HG03108 (cell line): Measurements from ENCODE around the gene ZNF285.
"Not testable (repeated sequence)": the region's sequence is repeated elsewhere in the genome, so short reads cannot be mapped to it uniquely, and the experiment has no call there.

Experiments used
- ATAC-seq: cut with Tn5 transposase; IDR thresholded peaks from one replicate; pipeline ENCODE4 v1.9.1; 2021; ENCODE audit warnings: moderate library complexity; ENCODE audit not compliant: unreplicated experiment

ZNF285 gene

DNA sequence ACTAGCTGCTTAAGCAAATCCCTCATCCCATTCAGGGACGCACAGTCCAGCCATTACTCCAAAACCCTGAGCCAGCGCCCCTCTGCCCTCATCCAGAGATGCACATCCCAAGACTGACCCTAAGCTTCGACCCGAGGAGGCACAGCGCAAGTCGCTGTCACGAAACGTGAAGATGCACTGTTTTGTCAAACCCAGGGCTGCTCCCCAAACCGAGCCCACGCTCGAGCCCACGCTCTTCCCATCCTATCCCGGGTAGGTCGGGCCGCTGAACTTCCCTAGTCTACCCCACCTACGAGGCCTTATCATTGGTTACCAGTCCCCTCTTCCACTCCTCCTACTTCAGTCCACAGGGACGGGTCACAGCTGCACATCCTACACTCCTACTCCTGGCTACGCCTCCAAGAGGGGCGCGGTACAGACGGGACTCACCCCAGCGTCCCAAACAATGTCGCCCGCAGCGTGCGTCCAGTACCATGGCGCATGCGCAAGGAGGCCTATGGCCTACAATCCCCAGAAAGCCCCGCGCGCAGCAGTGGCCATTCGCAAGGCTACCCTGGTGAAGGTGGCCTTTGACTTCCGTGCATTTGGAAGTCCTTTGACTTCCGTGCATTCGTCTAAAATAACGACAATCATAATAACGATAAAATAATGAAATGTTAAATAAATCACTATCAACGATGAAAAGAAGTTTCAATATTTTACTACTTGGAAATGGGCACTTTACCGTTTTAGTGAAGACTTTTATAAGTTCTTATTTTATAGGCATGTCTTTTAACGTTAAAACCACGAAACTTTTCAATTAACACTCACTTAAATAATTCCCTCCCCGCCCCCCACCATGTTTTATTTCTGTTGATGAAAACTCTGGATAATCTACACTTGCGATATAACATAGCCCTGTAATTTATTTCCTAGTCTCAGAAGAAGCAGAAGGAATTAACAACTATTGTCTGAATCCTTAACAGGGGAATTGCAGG is at the start of gene ZNF285:
Gene ZNF285, minus strand, starts transcription at position 470 of the 977 bp plus-strand sequence. CDS start 4,395 bp downstream, outside the sequence.
- no peak for ATAC-seq

- ATAC-seq = no peak
Measured at GRCh38 chr19:44447916-44448674, 46.7 kb upstream of the ZNF285 start, which contains the start of gene ZNF229. Gene ZNF229, minus strand, starts transcription at chr19:44448472. Its CDS starts 5,625 bp downstream, at chr19:44442847.

- ATAC-seq = no peak
Measured at GRCh38 chr19:44438441-44438840, 37.0 kb upstream of the ZNF285 start.

GRCh38 chr19:44435441-44435840 is 34.0 kb upstream of the ZNF285 start:
- no peak for ATAC-seq

DNA sequence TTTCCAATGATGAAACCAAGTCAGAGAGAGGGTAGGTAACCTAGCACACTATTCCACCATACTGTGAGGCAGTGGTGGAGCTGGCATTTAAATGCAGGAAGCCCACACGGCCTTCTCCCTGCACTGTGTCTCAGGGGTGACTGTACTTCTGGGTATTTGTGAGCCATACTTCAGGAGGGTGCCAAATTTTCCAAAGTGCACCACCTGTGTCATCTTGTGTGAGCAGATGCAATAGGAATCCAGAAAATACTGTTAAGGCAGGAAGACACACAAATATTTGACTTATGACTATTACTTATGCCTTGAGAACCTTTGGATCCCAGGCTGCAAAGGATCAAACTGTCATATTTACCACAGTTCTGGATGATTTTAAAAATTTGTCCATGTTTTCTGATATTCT is 29.5 kb upstream of the ZNF285 start:
- no peak for ATAC-seq

GRCh38 chr19:44415553-44415952 is 14.1 kb upstream of the ZNF285 start:
- ATAC-seq = not testable (repeated sequence)

DNA sequence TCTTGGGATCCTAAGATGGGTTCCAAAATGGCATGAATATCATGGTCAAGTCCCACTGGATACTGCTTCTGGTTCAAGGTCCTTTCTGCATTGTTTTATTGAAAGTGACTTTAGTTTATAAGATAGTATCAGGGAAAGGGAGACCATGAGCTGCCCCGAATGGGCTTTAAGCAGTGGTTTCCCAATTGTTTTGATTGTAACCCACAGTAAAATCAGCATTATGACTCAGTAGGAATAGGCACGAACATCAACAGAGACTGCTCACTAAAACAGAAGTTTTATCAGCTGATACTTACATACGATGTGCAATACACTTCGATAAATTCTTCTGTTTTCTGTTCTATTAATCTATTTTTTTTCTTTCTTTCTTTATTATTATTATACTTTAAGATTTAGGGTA is 12.1 kb downstream of the ZNF285 start:
- ATAC-seq = not testable (repeated sequence)

DNA sequence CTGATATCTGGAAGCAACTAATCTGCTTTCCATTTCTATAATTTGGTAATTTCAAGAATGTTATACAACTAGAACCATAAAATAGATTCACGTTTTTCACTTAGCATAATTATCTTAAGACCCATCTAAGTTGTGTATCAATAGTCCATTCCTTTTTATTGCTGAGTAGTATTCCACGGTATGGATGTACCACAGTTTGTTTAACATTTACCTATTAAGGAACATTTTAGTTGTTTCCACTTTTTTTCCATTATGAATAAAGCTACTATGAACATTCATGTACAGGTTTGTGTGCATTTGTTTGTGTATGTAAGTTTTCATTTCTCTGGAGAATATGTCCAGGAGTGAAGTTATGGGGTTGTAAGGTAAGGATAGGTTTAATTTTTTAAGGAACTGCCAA is 26.6 kb downstream of the ZNF285 start:
- no peak for ATAC-seq

DNA sequence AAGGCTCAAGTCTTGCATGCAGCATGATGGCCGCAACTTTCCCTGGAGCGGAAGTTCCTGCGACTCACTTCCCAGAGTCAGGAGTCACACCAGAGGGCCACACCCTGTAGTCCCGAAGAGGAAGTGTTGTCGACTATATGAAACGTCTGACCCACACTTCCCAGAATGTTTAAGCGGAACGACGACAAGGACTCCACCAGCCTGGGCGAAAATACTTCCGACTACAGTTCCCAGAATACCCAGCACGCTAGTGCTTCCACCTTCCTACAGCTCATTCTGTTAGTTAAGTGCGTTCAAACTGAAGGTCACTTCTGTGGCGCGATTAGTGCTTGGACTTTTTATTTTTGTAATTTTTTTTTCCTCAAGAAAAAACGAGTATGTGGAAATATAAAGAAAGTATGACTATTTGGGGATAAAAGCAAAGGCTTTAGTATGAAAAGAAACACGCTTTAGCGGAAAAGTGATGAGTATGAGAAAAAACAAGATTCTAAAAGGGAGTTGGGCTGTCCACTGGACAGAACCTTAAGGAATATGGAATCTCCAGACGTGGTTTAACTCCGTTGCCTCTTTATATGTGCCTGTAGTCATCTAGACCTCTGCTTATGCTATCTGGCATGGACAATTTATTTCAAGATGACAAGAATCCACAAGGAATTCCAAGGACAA is 29.5 kb downstream of the ZNF285 start:
- ATAC-seq = no peak

DNA sequence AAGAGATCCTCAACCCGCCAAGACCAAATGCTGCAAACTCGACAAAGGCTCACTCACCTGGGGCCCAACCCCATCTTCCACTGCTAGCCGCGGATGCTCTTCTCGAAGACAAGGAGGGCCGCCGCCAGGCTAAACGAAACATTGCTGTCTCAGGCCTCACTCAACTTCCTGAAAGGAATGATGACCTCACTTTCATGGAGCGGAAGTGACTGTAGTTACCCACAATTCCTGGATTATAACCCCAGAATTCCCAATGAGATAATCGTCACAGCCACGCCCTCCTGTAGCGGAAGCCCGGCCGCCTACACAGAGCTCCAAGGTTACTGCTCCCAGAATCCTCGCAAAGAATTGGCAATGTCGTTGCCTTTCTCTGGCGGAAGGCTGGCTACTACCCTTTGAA is 34.4 kb downstream of the ZNF285 start:
- no peak for ATAC-seq

GRCh38 chr19:44356383-44357111 is 44.9 kb downstream of the ZNF285 start, which contains the start of gene ZNF112:
Gene ZNF112, minus strand, starts transcription at chr19:44356680. Its CDS starts 16,141 bp downstream, at chr19:44340539.
- no peak for ATAC-seq

DNA sequence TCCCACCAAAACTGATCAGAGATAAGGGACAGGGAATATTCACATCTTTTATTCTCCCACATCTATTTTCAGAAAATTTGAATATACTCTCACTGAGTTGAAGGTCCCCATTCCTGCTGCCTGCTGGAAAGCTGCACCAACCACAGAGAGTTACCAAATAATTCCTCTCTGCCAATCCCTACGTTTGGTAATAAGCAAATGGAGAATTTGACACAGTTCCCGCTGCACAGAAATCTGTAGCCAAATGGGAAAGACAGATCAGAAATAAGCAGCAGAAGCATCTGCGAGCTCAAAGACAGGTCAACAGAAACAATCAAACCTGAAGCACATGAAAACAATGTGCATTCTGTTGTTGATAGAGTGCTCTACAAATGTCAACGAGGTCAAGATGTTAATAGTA is 54.9 kb downstream of the ZNF285 start:
- no peak for ATAC-seq

DNA sequence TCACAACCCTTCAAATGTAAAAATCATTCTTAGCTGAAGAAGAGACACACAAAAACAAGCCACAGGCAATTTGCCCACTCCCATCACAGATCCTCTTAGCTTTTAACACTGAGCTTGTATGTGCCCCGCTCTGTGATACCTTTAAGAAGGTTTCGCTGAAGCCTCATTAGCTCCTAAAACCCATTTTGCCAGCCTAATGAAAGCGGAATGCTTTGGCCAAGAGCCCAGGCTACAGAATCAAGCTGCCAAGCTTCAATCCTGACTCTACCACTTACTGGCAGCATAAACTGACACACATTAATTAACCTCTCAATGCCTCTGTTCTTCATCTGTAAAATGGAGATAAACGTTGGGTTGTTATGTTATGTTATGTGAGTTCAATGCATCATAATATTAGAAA is 55.4 kb downstream of the ZNF285 start:
- no peak for ATAC-seq

- no peak for ATAC-seq
Measured at GRCh38 chr19:44344255-44344654, 57.2 kb downstream of the ZNF285 start.

DNA sequence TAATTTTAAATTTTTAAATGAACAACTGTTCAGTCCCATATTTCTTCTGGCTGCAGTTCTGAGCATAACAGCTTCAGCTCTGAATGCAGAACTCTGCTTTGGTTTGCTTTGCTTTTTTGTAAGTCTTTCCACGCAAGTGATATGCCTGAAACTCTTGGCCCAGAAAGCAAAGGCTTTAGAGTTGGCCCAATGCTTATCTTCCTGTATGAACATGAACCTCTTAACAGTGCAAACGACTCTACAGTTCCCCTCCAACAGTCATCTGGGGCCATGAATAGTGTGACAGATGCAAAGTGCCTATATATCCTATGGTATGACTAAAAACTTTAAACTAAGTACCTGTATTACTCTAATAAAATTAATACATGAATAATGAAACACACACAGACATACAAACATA is 59.6 kb downstream of the ZNF285 start:
- ATAC-seq = no peak

DNA sequence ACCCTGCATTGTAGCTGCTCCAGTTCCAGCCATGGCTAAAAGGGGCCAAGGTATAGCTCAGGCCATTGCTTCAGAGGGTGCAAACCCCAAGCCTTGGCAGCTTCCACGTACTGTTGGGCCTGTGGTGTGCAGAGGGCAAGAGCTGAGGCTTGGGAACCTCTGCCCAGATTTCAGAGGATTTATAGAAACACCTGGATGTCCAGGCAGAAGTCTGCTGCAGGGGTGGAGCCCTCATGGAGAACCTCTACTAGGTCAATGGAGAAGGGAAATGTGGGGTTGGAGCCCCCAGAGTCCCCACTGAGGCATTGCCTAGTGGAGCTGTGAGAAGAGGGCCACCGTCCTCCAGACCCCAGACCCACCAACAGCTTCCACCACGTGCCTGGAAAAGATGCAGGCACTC is 66.8 kb downstream of the ZNF285 start:
- not testable (repeated sequence) for ATAC-seq
